HG03521 (cell line): ENCODE data around the gene PRKCSH.

Experiments used
- ATAC-seq: cut with Tn5 transposase; IDR thresholded peaks from one replicate; pipeline ENCODE4 v1.9.1; 2021; ENCODE audit warnings: mild to moderate bottlenecking, moderate library complexity; ENCODE audit not compliant: unreplicated experiment

Gene PRKCSH

GRCh38 chr19:11499220-11499726 lies 63.8 kb downstream of the PRKCSH start:
- ATAC-seq, result no peak

GRCh38 chr19:11499890-11500420 lies 64.5 kb downstream of the PRKCSH start:
- no peak for ATAC-seq
